KMS-11 (cell line): ENCODE data around the gene PKD1L1.

ENCODE experiments used
- H2AFZ ChIP-seq: fragments of 200-600 bp; sonication (generic); 2 replicates; pipeline ENCODE4 v1.6.1; 2016; ENCODE audit warnings: antibody characterized with exemption, mixed run types, low read depth
- H3K27ac ChIP-seq: fragments of 200-600 bp; sonication (generic); 2 replicates; pipeline ENCODE4 v1.6.1; 2016; ENCODE audit warnings: mild to moderate bottlenecking, mixed run types
- H3K27me3 ChIP-seq: fragments of 200-600 bp; sonication (generic); 2 replicates; pipeline ENCODE4 v1.6.1; 2017; ENCODE audit warnings: mild to moderate bottlenecking, low read depth, mixed run types, moderate library complexity; ENCODE audit not compliant: insufficient read depth
- H3K36me3 ChIP-seq: fragments of 200-600 bp; sonication (generic); 2 replicates; pipeline ENCODE4 v1.6.1; 2017; ENCODE audit warnings: mild to moderate bottlenecking, mixed run types; ENCODE audit not compliant: insufficient read depth
- H3K4me1 ChIP-seq: fragments of 200-600 bp; sonication (generic); 2 replicates; pipeline ENCODE4 v1.6.1; 2016; ENCODE audit warnings: mild to moderate bottlenecking, low read depth, mixed run types; ENCODE audit not compliant: poor library complexity, severe bottlenecking
- H3K4me2 ChIP-seq: fragments of 200-600 bp; sonication (generic); 2 replicates; pipeline ENCODE4 v1.7.0; 2016; ENCODE audit warnings: mild to moderate bottlenecking, mixed run types
- H3K4me3 ChIP-seq: fragments of 200-600 bp; sonication (generic); IDR thresholded peaks from 2 replicates; pipeline ENCODE4 v1.6.1; 2017; ENCODE audit warnings: low read depth, low read length, mixed read lengths; ENCODE audit not compliant: insufficient read depth
- H3K79me2 ChIP-seq: fragments of 200-600 bp; sonication (generic); 2 replicates; pipeline ENCODE4 v1.6.1; 2016; ENCODE audit warnings: low read depth, mixed run types; ENCODE audit not compliant: insufficient read depth
- H3K9ac ChIP-seq: fragments of 200-600 bp; sonication (generic); 2 replicates; pipeline ENCODE4 v1.6.1; 2016; ENCODE audit warnings: mild to moderate bottlenecking, mixed run types
- H4K20me1 ChIP-seq: fragments of 200-600 bp; sonication (generic); 2 replicates; pipeline ENCODE4 v1.6.1; 2016; ENCODE audit warnings: mild to moderate bottlenecking, mixed run types; ENCODE audit not compliant: insufficient read depth
- TF ChIP-seq, protein P1 (sequence below): fragments of 200-600 bp; sonication (generic); conservative IDR thresholded peaks from 2 replicates; pipeline ENCODE4 v1.6.1; 2017; ENCODE audit warnings: low read depth, mild to moderate bottlenecking, antibody characterized with exemption, low read length, moderate library complexity, mixed read lengths

Gene PKD1L1

DNA sequence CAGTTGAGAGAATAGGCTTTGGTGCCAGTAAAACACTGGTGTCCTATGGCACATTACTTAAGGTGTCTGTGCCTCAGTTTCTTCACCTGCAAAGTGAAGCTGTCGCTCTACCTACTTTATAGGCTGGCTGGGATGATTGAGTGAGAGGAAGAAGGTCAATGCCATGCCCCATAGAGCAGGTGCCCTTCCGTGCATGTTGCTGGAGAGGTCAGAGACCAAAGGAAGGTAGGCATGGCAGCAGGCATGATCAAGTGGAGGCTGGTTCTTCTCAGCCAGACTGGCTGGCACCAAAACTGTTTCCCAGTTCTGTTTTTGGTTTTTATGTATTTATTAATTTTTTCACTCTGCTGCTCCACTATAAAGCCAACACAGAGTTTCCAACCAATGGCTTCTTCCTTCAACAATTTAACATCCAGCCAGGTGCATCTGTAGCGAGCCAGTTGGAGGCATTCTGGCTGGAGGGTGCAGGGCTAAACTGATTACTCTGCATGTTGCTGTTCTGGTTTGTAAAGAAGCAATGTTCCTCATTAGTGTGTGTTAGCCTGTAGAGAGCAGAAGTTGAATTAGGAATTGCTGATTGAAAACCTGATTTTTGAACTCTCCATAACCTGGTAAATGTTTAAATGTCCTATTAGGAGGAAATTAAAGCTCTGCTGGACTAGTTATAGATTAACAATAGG, 222.1 kb downstream of the PKD1L1 start:
- TF ChIP-seq, protein P1, sequence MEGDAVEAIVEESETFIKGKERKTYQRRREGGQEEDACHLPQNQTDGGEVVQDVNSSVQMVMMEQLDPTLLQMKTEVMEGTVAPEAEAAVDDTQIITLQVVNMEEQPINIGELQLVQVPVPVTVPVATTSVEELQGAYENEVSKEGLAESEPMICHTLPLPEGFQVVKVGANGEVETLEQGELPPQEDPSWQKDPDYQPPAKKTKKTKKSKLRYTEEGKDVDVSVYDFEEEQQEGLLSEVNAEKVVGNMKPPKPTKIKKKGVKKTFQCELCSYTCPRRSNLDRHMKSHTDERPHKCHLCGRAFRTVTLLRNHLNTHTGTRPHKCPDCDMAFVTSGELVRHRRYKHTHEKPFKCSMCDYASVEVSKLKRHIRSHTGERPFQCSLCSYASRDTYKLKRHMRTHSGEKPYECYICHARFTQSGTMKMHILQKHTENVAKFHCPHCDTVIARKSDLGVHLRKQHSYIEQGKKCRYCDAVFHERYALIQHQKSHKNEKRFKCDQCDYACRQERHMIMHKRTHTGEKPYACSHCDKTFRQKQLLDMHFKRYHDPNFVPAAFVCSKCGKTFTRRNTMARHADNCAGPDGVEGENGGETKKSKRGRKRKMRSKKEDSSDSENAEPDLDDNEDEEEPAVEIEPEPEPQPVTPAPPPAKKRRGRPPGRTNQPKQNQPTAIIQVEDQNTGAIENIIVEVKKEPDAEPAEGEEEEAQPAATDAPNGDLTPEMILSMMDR = no peak
- peaks cover 6% of the 10 kb centered on the region for H3K4me1 ChIP-seq
- no peak overlapping the region for H3K9ac ChIP-seq
- H3K4me3 ChIP-seq = no peak overlapping the region
- no peaks in the 10 kb centered on the region for H3K79me2 ChIP-seq
- H2AFZ ChIP-seq = no peak overlapping the region
- H4K20me1 ChIP-seq = no peaks in the 10 kb centered on the region
- no peaks in the 10 kb centered on the region for H3K36me3 ChIP-seq
- no peak overlapping the region for H3K4me2 ChIP-seq
- no peaks in the 10 kb centered on the region for H3K27me3 ChIP-seq
- no peak overlapping the region for H3K27ac ChIP-seq

DNA sequence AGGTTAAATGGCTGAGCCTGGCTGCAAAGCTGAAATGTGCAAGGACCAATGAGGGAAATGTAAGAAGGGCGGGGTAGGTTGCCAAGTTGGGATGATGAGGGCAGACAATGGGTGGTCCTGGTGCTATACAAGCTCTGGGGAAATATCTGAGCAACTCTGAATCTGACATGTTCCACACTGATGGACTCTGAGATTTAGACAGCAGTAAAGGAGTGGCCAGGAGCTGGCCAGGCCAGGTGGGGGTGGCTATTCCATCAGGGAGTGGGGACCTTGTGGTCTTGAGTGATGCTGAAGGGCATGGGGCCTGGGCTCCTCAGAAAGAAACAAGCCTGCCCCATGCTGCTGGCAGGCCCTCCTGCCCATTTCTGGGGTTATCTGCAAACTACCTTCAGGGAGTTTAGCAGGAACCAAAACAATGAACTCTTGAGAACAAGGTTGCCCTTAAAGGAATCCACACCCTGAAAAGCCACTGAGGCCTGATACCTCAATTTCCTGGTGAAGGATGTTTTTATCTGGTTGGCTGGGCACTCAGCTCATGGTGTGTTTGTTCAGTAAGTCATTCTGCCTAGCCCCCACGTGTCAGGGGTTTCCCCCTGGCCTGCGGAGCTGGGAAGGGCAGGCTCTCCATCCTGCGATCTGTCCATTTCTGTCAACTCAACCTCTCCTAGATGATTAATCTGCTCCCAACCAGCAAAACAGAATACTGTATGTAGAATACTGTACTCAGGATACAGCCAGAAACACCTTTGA, 223.1 kb downstream of the PKD1L1 start:
- H3K27ac ChIP-seq = no peak overlapping the region
- peaks cover 13% of the 10 kb centered on the region for H3K4me1 ChIP-seq

More for the DNA sequence above, 223.1 kb downstream of the PKD1L1 start:
- Histone ChIP-seq H3K36me3 (no peaks in the 10 kb centered on the region), H4K20me1 (no peaks in the 10 kb centered on the region), H3K9ac (no peak overlapping the region), H2AFZ (no peak overlapping the region), H3K4me2 (peak overlapping the region; percentile 11; the same call in 1 of the 2 replicates), H3K79me2 (no peaks in the 10 kb centered on the region), H3K27me3 (no peaks in the 10 kb centered on the region), H3K4me3 (no peak overlapping the region)
- TF ChIP-seq, protein P1 = no peak
